Measurements from ENCODE around the gene NECTIN3. TPM values are rescaled to one million over a fixed set of nuclear protein-coding genes. Genes with fewer than 3 reads are reported as not detected.

The NECTIN3 gene
- total RNA-seq, 1 donor from 2014 or later, result 104 TPM

GRCh38 chr3:111200027-111200426, 128.4 kb downstream of the NECTIN3 start:
- H3K27me3 ChIP-seq, result no peaks in the 10 kb centered on the region
- H3K4me1 ChIP-seq, result no peaks in the 10 kb centered on the region
- no peak for TF ChIP-seq CTCF (IDR thresholded peaks at IDR 0.05)
- no peaks in the 10 kb centered on the region for H3K9me3 ChIP-seq
- no peak for DNase-seq (ENCODE audit: low spot score in 2 of 2)
- H3K27ac ChIP-seq, result no peak overlapping the region
- H3K4me3 ChIP-seq, result no peak overlapping the region
- H3K36me3 ChIP-seq, result peaks cover 0 to 22% of the 10 kb centered on the region in 2 donors
- intact Hi-C loops (cut with DNase I), result no loop called here

- Histone ChIP-seq H3K4me3 (no peak overlapping the region), H3K4me1 (no peaks in the 10 kb centered on the region), H3K36me3 (no peaks in the 10 kb centered on the region), H3K27ac (no peak overlapping the region), H3K27me3 (no peaks in the 10 kb centered on the region), H3K9me3 (no peaks in the 10 kb centered on the region)
- intact Hi-C loops (cut with DNase I), result no loop called here
- no peak for DNase-seq (ENCODE audit: low spot score in 2 of 2)
- no peak for TF ChIP-seq CTCF (IDR thresholded peaks at IDR 0.05)
Observed at GRCh38 chr3:111210003-111210711, 138.5 kb downstream of the NECTIN3 start.

GRCh38 chr3:111210866-111211564, 139.4 kb downstream of the NECTIN3 start:
- H3K27ac ChIP-seq, result no peak overlapping the region
- no peaks in the 10 kb centered on the region for H3K36me3 ChIP-seq
- H3K4me1 ChIP-seq, result no peaks in the 10 kb centered on the region
- no peaks in the 10 kb centered on the region for H3K27me3 ChIP-seq
- H3K9me3 ChIP-seq, result no peaks in the 10 kb centered on the region
- intact Hi-C loops (cut with DNase I), result no loop called here
- no peak for DNase-seq (ENCODE audit: low spot score in 2 of 2)
- no peak overlapping the region for H3K4me3 ChIP-seq
- no peak for TF ChIP-seq CTCF (IDR thresholded peaks at IDR 0.05)

GRCh38 chr3:111212511-111212910, 140.9 kb downstream of the NECTIN3 start:
- Histone ChIP-seq H3K27ac (no peak overlapping the region), H3K27me3 (no peaks in the 10 kb centered on the region), H3K9me3 (no peaks in the 10 kb centered on the region), H3K4me3 (no peak overlapping the region), H3K36me3 (no peaks in the 10 kb centered on the region), H3K4me1 (no peaks in the 10 kb centered on the region)
- intact Hi-C loops (cut with DNase I), result no loop called here
- DNase-seq (ENCODE audit: low spot score in 2 of 2), result no peak
- no peak for TF ChIP-seq CTCF (IDR thresholded peaks at IDR 0.05)

GRCh38 chr3:111215481-111215880, 143.9 kb downstream of the NECTIN3 start:
- no peaks in the 10 kb centered on the region for H3K4me1 ChIP-seq
- no peaks in the 10 kb centered on the region for H3K36me3 ChIP-seq
- H3K27me3 ChIP-seq, result no peaks in the 10 kb centered on the region
- no peak overlapping the region for H3K27ac ChIP-seq
- no peak for TF ChIP-seq CTCF (IDR thresholded peaks at IDR 0.05)
- intact Hi-C loops (cut with DNase I), result no loop called here
- no peaks in the 10 kb centered on the region for H3K9me3 ChIP-seq
- H3K4me3 ChIP-seq, result no peak overlapping the region
- no peak for DNase-seq (ENCODE audit: low spot score in 2 of 2)

Measured in ascending aorta (tissue), 2 donors.